Esophagus squamous epithelium (tissue), 5 donors: ENCODE results near the gene DEUP1. TPM values are rescaled to one million over a fixed set of nuclear protein-coding genes. Genes with fewer than 3 reads are reported as not detected.

ENCODE experiments used
- DNase-seq: peaks from one replicate; lab custom pipeline; 2025; lab: John Stamatoyannopoulos, UW
- H3K27ac ChIP-seq, 4 donors: fragments of 200-600 bp; sonication (generic); one replicate each; pipeline ENCODE4 v1.5.1; 2016 to 2019; ENCODE audit warnings: mild to moderate bottlenecking in 1 of 4
- H3K27me3 ChIP-seq, 4 donors: fragments of 200-600 bp; sonication (generic); 1 replicate in 3 of 4; 2 replicates in 1 of 4; pipeline versions ENCODE4 v1.5.1 to v1.6.0; 2017 to 2021; ENCODE audit warnings: antibody characterized with exemption in 1 of 4
- H3K36me3 ChIP-seq, 3 donors: fragments of 200-600 bp; sonication (generic); one replicate each; pipeline ENCODE4 v1.5.1; 2016 to 2019
- H3K4me1 ChIP-seq, 3 donors: fragments of 200-600 bp; sonication (generic); one replicate each; pipeline ENCODE4 v1.5.1; 2017 to 2019
- H3K4me3 ChIP-seq, 4 donors: fragments of 200-600 bp; sonication (generic); 1 replicate in 3 of 4; 2 replicates in 1 of 4; pipeline ENCODE4 v1.5.1; 2016 to 2019; ENCODE audit warnings: mild to moderate bottlenecking in 2 of 4, moderate library complexity in 1 of 4
- H3K9me3 ChIP-seq, 3 donors: fragments of 200-600 bp; sonication (generic); one replicate each; pipeline ENCODE4 v1.5.1; 2016 to 2019
- POLR2A ChIP-seq, 4 donors: fragments of 450-650 bp; IDR thresholded peaks; one replicate each; pipeline ENCODE4 v1.6.1; 2017; ENCODE audit warnings: antibody characterized with exemption in 4 of 4, mild to moderate bottlenecking in 4 of 4, moderate library complexity in 3 of 4
- WGBS, 2 donors: methylation state at CpG; one replicate each; pipeline ENCODE4 v1.1.5; 2018; 5-methylcytosine and 5-hydroxymethylcytosine counted together
- intact Hi-C: fragments of 100-400 bp; cut with DNase I; formaldehyde crosslinking; loops from one replicate; pipeline ENCODE4 v1.15.0; 2022
- total RNA-seq, 4 donors: library from RNA; depleted of rRNA; stranded (reverse); fragments of >200 nt; gene quantifications; one replicate each; pipeline ENCODE4 v1.1.0, GENCODE V29; 2016
- TF ChIP-seq, protein P1 (sequence below), 6 experiments: fragments of 450-650 bp in 4 of 6; fragments of 200-600 bp in 2 of 6; sonication (generic) in 2 of 6; IDR thresholded peaks; one replicate each; pipeline ENCODE4 v1.5.1; 2016 to 2019; ENCODE audit warnings: antibody characterized with exemption in 6 of 6, mild to moderate bottlenecking in 4 of 6, moderate library complexity in 4 of 6
- donor health status: DM: yes; HTN: yes; CAD: no.

The DEUP1 gene
- total RNA-seq, 4 donors from 2014 or later = not detected

DNA sequence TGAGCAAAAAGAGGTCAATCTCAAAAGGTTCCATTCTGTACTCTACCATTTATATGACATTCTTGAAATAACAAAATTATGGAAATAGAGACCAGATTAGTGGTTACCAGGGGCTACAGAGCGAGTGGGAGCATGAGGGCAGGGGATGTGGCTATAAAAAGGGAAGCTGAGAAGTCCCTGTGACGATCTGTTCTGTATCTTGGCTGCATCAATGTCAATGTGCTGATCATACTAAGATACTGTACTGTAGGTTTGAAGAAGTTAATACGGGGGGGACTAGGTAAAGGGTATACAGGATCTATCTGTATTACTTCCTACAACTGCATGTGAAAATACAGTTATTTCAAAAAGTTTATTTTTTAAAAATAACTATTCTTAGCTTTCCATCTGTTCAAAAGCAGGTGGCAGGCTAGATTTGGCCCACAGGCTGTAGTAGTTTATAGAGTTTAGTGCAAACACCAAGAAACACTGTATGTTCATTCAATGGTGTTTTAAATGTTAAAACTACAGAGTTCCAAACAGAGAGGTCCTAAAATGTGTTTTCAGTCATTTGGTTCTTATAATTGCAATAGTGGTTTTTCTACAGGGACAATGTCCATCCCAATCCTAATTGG lies 134.5 kb downstream of the DEUP1 start:
- 57 to 58% methylated on average over 3 of the region's 3 CpGs for WGBS, 2 donors
- TF ChIP-seq, protein P1, sequence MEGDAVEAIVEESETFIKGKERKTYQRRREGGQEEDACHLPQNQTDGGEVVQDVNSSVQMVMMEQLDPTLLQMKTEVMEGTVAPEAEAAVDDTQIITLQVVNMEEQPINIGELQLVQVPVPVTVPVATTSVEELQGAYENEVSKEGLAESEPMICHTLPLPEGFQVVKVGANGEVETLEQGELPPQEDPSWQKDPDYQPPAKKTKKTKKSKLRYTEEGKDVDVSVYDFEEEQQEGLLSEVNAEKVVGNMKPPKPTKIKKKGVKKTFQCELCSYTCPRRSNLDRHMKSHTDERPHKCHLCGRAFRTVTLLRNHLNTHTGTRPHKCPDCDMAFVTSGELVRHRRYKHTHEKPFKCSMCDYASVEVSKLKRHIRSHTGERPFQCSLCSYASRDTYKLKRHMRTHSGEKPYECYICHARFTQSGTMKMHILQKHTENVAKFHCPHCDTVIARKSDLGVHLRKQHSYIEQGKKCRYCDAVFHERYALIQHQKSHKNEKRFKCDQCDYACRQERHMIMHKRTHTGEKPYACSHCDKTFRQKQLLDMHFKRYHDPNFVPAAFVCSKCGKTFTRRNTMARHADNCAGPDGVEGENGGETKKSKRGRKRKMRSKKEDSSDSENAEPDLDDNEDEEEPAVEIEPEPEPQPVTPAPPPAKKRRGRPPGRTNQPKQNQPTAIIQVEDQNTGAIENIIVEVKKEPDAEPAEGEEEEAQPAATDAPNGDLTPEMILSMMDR (IDR thresholded peaks at IDR 0.05) = no peak
- TF ChIP-seq POLR2A (IDR thresholded peaks at IDR 0.05) = no peak
- no peak for DNase-seq
- H3K27ac ChIP-seq = no peak overlapping the region
- no peaks in the 10 kb centered on the region for H3K36me3 ChIP-seq
- H3K9me3 ChIP-seq = no peaks in the 10 kb centered on the region
- intact Hi-C loops = no loop called here
- H3K4me3 ChIP-seq = no peak overlapping the region
- H3K27me3 ChIP-seq = no peaks in the 10 kb centered on the region
- no peaks in the 10 kb centered on the region for H3K4me1 ChIP-seq

GRCh38 chr11:93467054-93467453 lies 136.5 kb downstream of the DEUP1 start:
- intact Hi-C loops = no loop called here
- TF ChIP-seq, protein P1 (IDR thresholded peaks at IDR 0.05) = no peak
- TF ChIP-seq POLR2A (IDR thresholded peaks at IDR 0.05) = no peak
- Histone ChIP-seq H3K4me1 (no peaks in the 10 kb centered on the region), H3K36me3 (no peaks in the 10 kb centered on the region), H3K27ac (no peak overlapping the region), H3K27me3 (no peaks in the 10 kb centered on the region), H3K9me3 (no peaks in the 10 kb centered on the region), H3K4me3 (no peak overlapping the region)
- WGBS, 2 donors = 79% methylated on average over 3 to 4 of the region's 4 CpGs
- DNase-seq = no peak

- Histone ChIP-seq H3K27me3 (no peaks in the 10 kb centered on the region), H3K36me3 (no peaks in the 10 kb centered on the region), H3K9me3 (no peaks in the 10 kb centered on the region), H3K4me1 (no peaks in the 10 kb centered on the region), H3K4me3 (no peak overlapping the region), H3K27ac (no peak overlapping the region)
- no peak for TF ChIP-seq POLR2A (IDR thresholded peaks at IDR 0.05)
- TF ChIP-seq, protein P1 (IDR thresholded peaks at IDR 0.05) = no peak
- intact Hi-C loops = no loop called here
- no peak for DNase-seq
- 28 to 47% methylated on average over 5 of the region's 5 CpGs for WGBS, 2 donors
Observed at GRCh38 chr11:93468290-93468689, 137.7 kb downstream of the DEUP1 start.

GRCh38 chr11:93474123-93474522 lies 143.6 kb downstream of the DEUP1 start:
- TF ChIP-seq POLR2A (IDR thresholded peaks at IDR 0.05) = no peak
- TF ChIP-seq, protein P1 (IDR thresholded peaks at IDR 0.05) = no peak
- H3K4me1 ChIP-seq = peaks cover 0 to 11% (median 0%) of the 10 kb centered on the region in 3 donors
- peaks cover 0 to 10% (median 0%) of the 10 kb centered on the region in 3 donors for H3K36me3 ChIP-seq
- intact Hi-C loops = no loop called here
- H3K9me3 ChIP-seq = no peaks in the 10 kb centered on the region
- no peak overlapping the region for H3K4me3 ChIP-seq
- WGBS, 2 donors = 92 to 100% methylated on average over 1 of the region's 1 CpG
- no peak overlapping the region for H3K27ac ChIP-seq
- H3K27me3 ChIP-seq = no peaks in the 10 kb centered on the region
- DNase-seq = no peak

DNA sequence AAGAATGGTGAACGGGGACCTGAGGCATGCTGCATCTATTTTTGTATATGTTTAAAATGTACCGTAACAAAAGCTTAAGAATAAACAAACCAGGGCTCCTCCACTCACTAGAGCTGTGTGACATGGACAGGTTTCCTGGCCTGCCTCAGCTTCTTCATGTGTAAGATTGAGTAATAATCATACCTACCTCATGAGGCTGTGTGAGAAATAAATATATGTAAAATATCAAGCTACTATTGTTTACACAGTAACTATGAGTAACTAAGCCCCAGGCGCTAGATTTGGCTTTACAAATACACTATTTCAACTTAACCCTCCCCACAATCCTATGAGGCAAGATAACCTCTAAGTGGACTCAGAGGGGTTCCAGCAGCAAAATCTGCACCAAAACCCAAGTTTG lies 146.3 kb downstream of the DEUP1 start:
- H3K36me3 ChIP-seq = peaks cover 0 to 10% (median 0%) of the 10 kb centered on the region in 3 donors
- 26 to 45% methylated on average over 3 of the region's 3 CpGs for WGBS, 2 donors
- H3K9me3 ChIP-seq = no peaks in the 10 kb centered on the region
- intact Hi-C loops = no loop called here
- H3K4me3 ChIP-seq = no peak overlapping the region
- peaks cover 0 to 25% (median 8%) of the 10 kb centered on the region in 3 donors for H3K4me1 ChIP-seq
- no peak overlapping the region for H3K27ac ChIP-seq
- no peaks in the 10 kb centered on the region for H3K27me3 ChIP-seq
- no peak for TF ChIP-seq POLR2A (IDR thresholded peaks at IDR 0.05)
- TF ChIP-seq, protein P1 (IDR thresholded peaks at IDR 0.05) = no peak
- DNase-seq = no peak
